SU-DHL-6 (cell line): ENCODE measurements around the gene HOXC5.

Experiments used
- EZH2phosphoT487 ChIP-seq: fragments of 200-600 bp; sonication (generic), shearing (Covaris generic); conservative IDR thresholded peaks from 2 replicates; pipeline ENCODE4 v1.6.1; 2018; ENCODE audit warnings: mild to moderate bottlenecking, antibody characterized with exemption, low read length, moderate library complexity, mixed read lengths
- TF ChIP-seq, protein P1 (sequence below): fragments of 200-600 bp; sonication (generic); IDR thresholded peaks from one replicate; pipeline ENCODE4 v1.5.1; 2017; ENCODE audit warnings: antibody characterized with exemption, mild to moderate bottlenecking, low read length, moderate library complexity; ENCODE audit not compliant: insufficient read depth, poor library complexity, severe bottlenecking

- TF ChIP-seq, protein P1, sequence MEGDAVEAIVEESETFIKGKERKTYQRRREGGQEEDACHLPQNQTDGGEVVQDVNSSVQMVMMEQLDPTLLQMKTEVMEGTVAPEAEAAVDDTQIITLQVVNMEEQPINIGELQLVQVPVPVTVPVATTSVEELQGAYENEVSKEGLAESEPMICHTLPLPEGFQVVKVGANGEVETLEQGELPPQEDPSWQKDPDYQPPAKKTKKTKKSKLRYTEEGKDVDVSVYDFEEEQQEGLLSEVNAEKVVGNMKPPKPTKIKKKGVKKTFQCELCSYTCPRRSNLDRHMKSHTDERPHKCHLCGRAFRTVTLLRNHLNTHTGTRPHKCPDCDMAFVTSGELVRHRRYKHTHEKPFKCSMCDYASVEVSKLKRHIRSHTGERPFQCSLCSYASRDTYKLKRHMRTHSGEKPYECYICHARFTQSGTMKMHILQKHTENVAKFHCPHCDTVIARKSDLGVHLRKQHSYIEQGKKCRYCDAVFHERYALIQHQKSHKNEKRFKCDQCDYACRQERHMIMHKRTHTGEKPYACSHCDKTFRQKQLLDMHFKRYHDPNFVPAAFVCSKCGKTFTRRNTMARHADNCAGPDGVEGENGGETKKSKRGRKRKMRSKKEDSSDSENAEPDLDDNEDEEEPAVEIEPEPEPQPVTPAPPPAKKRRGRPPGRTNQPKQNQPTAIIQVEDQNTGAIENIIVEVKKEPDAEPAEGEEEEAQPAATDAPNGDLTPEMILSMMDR = no peak
- TF ChIP-seq EZH2phosphoT487 = no peak
These were observed 8.7 kb upstream of the HOXC5 start for GRCh38 chr12:54024127-54024526.
